ENCODE results near the gene HORMAD1. TPM values are rescaled to one million over a fixed set of nuclear protein-coding genes. Genes with fewer than 3 reads are reported as not detected.

Gene HORMAD1
- total RNA-seq, 3 donors from 2014 or later, result 0.48 to 0.66 TPM; not detected in 1

- no peak for DNase-seq (ENCODE audit: low spot score in 2 of 2)
- H3K4me1 ChIP-seq, result no peaks in the 10 kb centered on the region
- H3K9me3 ChIP-seq, result no peaks in the 10 kb centered on the region
- no peak overlapping the region for H3K4me3 ChIP-seq
- H3K27me3 ChIP-seq, result no peaks in the 10 kb centered on the region
- no peak overlapping the region for H3K27ac ChIP-seq
- intact Hi-C loops (cut with DNase I; ENCODE audit: low total_unique reads), result no loop called here
- H3K36me3 ChIP-seq, result no peaks in the 10 kb centered on the region
- no peak for TF ChIP-seq POLR2AphosphoS5 (IDR thresholded peaks at IDR 0.05)
- TF ChIP-seq CTCF (IDR thresholded peaks at IDR 0.05), result no peak
Measured at GRCh38 chr1:150762552-150762951, 41.9 kb upstream of the HORMAD1 start.

DNA sequence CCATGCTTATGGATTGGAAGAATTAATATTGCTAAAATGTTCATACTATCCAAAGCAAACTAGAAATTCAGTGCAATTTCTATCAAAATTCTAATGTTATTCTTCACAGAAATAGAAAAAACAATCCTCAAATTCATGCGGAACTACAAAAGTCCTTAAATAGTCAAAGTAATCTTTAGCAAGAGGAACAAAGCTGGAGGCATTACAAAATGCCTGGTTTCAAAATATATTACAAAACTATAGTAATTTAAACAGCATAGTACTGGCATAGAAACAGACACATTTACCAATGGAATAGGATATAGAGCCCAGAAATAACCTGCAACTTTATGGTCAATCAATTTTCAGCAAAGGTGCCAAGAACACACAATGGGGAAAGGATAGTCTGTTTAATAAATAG is 41.1 kb upstream of the HORMAD1 start:
- Histone ChIP-seq H3K4me1 (no peaks in the 10 kb centered on the region), H3K27me3 (no peaks in the 10 kb centered on the region), H3K4me3 (no peak overlapping the region), H3K27ac (no peak overlapping the region), H3K36me3 (no peaks in the 10 kb centered on the region), H3K9me3 (no peaks in the 10 kb centered on the region)
- TF ChIP-seq POLR2A (IDR thresholded peaks at IDR 0.05) (no peak), POLR2AphosphoS5 (IDR thresholded peaks at IDR 0.05) (no peak), CTCF (IDR thresholded peaks at IDR 0.05) (no peak)
- DNase-seq (ENCODE audit: low spot score in 2 of 2), result no peak
- intact Hi-C loops (cut with DNase I; ENCODE audit: low total_unique reads), result no loop called here

DNA sequence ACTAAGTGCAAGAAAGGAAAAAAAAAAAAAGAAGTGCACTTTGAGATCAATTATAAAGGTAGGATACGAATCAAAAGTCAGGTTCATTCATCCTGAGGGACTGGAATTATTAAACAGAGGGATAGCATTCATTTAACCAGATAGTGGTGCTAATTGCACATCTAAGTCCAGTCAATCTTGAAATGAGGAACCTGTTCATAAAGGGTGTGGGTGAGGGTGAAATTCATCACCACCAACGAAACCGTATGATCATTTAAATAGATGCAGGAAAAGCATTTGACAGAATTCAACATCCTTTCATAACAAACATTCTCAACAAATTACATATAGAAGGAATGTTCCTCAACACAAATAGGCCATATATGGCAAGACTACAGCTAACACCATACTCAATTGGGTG is 39.3 kb upstream of the HORMAD1 start:
- no peaks in the 10 kb centered on the region for H3K36me3 ChIP-seq
- H3K9me3 ChIP-seq, result no peaks in the 10 kb centered on the region
- TF ChIP-seq POLR2A (IDR thresholded peaks at IDR 0.05), result no peak
- TF ChIP-seq CTCF (IDR thresholded peaks at IDR 0.05), result no peak
- no peak for TF ChIP-seq POLR2AphosphoS5 (IDR thresholded peaks at IDR 0.05)
- no peak overlapping the region for H3K27ac ChIP-seq
- no peak for DNase-seq (ENCODE audit: low spot score in 2 of 2)
- H3K4me1 ChIP-seq, result no peaks in the 10 kb centered on the region
- H3K4me3 ChIP-seq, result no peak overlapping the region
- intact Hi-C loops (cut with DNase I; ENCODE audit: low total_unique reads), result no loop called here
- H3K27me3 ChIP-seq, result no peaks in the 10 kb centered on the region

DNA sequence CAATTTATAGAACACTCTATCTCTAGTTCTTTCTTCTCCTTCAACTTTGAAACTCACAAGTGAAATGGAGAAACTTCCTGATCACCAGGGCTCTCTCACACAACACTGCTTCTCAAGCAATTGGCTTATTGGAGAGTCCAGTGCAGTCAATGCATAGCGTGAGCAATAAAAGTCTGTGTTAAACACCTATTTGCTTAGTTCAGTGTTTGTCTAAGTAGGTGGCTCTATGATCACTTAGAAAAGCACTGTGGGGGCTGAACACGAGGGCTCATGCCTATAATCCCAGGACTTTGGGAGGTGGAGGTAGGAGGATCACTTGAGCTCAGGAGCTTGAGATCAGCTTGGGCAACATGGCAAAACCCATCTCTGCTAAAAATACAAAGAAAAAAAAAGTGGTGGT is 32.7 kb upstream of the HORMAD1 start:
- Histone ChIP-seq H3K4me3 (no peak overlapping the region), H3K27ac (no peak overlapping the region), H3K4me1 (no peaks in the 10 kb centered on the region), H3K9me3 (no peaks in the 10 kb centered on the region), H3K27me3 (no peaks in the 10 kb centered on the region), H3K36me3 (no peaks in the 10 kb centered on the region)
- no peak for DNase-seq (ENCODE audit: low spot score in 2 of 2)
- intact Hi-C loops (cut with DNase I; ENCODE audit: low total_unique reads), result loop anchor here (5.0 kb wide), 1 partner anchor 149 kb away; no protein-coding TSS in a partner anchor
- TF ChIP-seq POLR2A (IDR thresholded peaks at IDR 0.05), result no peak
- TF ChIP-seq CTCF (IDR thresholded peaks at IDR 0.05), result no peak
- TF ChIP-seq POLR2AphosphoS5 (IDR thresholded peaks at IDR 0.05), result no peak

DNA sequence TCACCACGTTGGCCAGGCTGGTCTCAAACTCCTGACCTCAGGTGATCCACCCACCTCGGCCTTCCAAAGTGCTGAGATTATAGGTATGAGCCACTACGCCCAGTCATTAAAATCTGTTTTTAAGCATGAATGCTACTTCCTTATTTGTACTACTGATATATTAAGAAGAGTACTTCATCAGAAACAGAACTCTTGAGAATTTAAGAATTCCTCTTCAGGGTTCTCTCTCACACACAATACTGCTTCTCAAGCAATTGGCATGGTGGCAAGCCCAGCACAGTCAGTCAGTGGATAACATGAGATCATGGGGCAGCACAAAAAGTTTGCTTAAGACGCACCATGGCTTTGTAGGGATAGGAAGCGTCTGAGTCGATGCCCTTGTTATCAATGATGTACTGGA is 30.7 kb upstream of the HORMAD1 start:
- Histone ChIP-seq H3K9me3 (no peaks in the 10 kb centered on the region), H3K27me3 (no peaks in the 10 kb centered on the region), H3K27ac (no peak overlapping the region), H3K4me3 (no peak overlapping the region), H3K4me1 (no peaks in the 10 kb centered on the region), H3K36me3 (no peaks in the 10 kb centered on the region)
- intact Hi-C loops (cut with DNase I; ENCODE audit: low total_unique reads), result loop anchor here (5.0 kb wide), 1 partner anchor 151 kb away; no protein-coding TSS in a partner anchor
- DNase-seq (ENCODE audit: low spot score in 2 of 2), result no peak
- TF ChIP-seq POLR2A (IDR thresholded peaks at IDR 0.05) (no peak), POLR2AphosphoS5 (IDR thresholded peaks at IDR 0.05) (no peak), CTCF (IDR thresholded peaks at IDR 0.05) (no peak)
